Measurements from ENCODE around the gene CABLES1. TPM values are rescaled to one million over a fixed set of nuclear protein-coding genes. Genes with fewer than 3 reads are reported as not detected.
A peak's percentile ranks its signal among the peaks of the same experiment; 100 is the strongest.

CABLES1 gene
- polyA plus RNA-seq, 6 donors from 2014 or later: 0.10 to 0.63 (median 0.21) TPM; not detected in 2

GRCh38 chr18:23121133-23121532 is 14.2 kb upstream of the CABLES1 start:
- H3K4me3 Mint-ChIP-seq: no peak overlapping the region
- no peaks in the 10 kb centered on the region for H3K36me3 Mint-ChIP-seq
- H3K4me1 Mint-ChIP-seq: no peaks in the 10 kb centered on the region
- ATAC-seq (ENCODE audit: low read depth in 2 of 2): no peak
- no peak for DNase-seq
- no peak overlapping the region for H3K27ac Mint-ChIP-seq
- H3K27me3 Mint-ChIP-seq: peaks cover 0 to 14% (median 6%) of the 10 kb centered on the region in 3 donors
- no peaks in the 10 kb centered on the region for H3K9me3 Mint-ChIP-seq

- Mint-ChIP-seq H3K4me1 (no peaks in the 10 kb centered on the region), H3K4me3 (no peak overlapping the region), H3K27me3 (peaks cover 0 to 12% (median 6%) of the 10 kb centered on the region in 3 donors), H3K9me3 (no peaks in the 10 kb centered on the region), H3K36me3 (no peaks in the 10 kb centered on the region), H3K27ac (no peak overlapping the region)
- no peak for DNase-seq
- ATAC-seq (ENCODE audit: low read depth in 2 of 2): no peak
Observed at GRCh38 chr18:23122334-23123229, 12.7 kb upstream of the CABLES1 start.

- H3K27me3 Mint-ChIP-seq: peaks cover under 1 to 6% (median 6%) of the 10 kb centered on the region in 3 donors
- no peak overlapping the region for H3K4me3 Mint-ChIP-seq
- no peaks in the 10 kb centered on the region for H3K36me3 Mint-ChIP-seq
- ATAC-seq (ENCODE audit: low read depth in 2 of 2): no peak
- H3K27ac Mint-ChIP-seq: no peak overlapping the region
- no peak for DNase-seq
- H3K9me3 Mint-ChIP-seq: no peaks in the 10 kb centered on the region
- no peaks in the 10 kb centered on the region for H3K4me1 Mint-ChIP-seq
Observed at GRCh38 chr18:23126376-23127056, 8.8 kb upstream of the CABLES1 start.

DNA sequence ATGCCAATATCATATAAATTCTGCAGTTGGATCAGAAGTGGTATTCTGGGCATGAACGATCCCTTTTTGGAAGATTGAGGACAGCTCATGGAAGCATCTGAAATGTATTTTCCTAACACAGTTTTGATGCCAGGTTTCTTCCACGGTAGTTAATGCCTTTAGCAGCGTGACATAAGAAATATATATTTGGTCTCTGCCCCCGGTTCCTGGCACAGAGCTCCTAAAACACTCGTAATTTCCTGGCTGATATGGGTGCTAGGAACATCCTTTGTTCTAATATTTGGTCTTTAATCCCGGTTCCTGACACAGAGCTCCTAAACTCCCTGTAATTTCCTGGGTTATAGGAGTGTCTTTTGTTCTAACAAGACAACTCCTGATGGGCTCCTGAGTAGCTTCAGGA is 8.2 kb upstream of the CABLES1 start:
- no peak for ATAC-seq (ENCODE audit: low read depth in 2 of 2)
- Mint-ChIP-seq H3K4me1 (peaks cover 0 to 4% (median 4%) of the 10 kb centered on the region in 3 donors), H3K36me3 (no peaks in the 10 kb centered on the region), H3K9me3 (no peaks in the 10 kb centered on the region), H3K27me3 (peaks cover 6 to 10% (median 9%) of the 10 kb centered on the region in 3 donors), H3K27ac (no peak overlapping the region), H3K4me3 (no peak overlapping the region)
- no peak for DNase-seq

DNA sequence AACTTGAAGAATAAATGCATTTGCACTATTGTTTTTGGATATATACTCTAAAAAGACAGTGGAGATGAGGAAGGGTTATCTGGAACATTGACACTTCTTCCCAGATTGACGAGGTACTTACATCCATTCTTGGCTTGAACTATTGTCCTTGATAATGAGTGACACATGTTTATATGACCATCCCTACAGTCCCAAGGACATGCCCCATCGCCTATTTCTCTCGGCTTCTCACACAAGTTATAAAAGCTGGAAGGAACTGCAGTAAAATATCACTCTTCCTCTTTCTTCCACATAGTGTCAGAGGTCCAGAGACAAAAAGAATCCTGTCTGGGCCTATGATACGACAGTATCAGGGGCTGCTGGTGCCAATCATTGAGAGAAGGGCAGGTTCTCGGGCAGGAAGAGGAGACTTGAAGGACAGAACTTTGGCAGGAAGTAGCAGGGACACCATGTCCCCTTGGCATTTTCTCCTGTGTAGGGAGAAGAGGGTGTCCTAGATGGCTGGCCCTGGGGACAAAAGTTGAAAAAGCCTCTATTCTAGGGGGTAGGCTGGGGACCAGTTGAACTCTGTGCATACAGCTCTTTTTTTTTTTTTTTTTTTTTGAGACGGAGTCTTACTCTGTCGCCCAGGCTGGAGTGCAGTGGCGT is 5.8 kb upstream of the CABLES1 start:
- DNase-seq: no peak
- no peaks in the 10 kb centered on the region for H3K9me3 Mint-ChIP-seq
- no peak for ATAC-seq (ENCODE audit: low read depth in 2 of 2)
- H3K4me3 Mint-ChIP-seq: no peak overlapping the region
- H3K36me3 Mint-ChIP-seq: no peaks in the 10 kb centered on the region
- peaks cover 13 to 16% (median 14%) of the 10 kb centered on the region in 3 donors for H3K27me3 Mint-ChIP-seq
- no peak overlapping the region for H3K27ac Mint-ChIP-seq
- H3K4me1 Mint-ChIP-seq: peaks cover 7 to 13% (median 9%) of the 10 kb centered on the region in 3 donors

GRCh38 chr18:23131693-23132319 is 3.5 kb upstream of the CABLES1 start:
- DNase-seq: peak; percentile 67
- Mint-ChIP-seq H3K9me3 (no peaks in the 10 kb centered on the region), H3K4me3 (peak overlapping the region in 1 of 8 donors; percentile 18), H3K4me1 (peaks cover 15 to 21% (median 21%) of the 10 kb centered on the region in 3 donors), H3K27me3 (peaks cover 19 to 21% (median 19%) of the 10 kb centered on the region in 3 donors), H3K27ac (peak overlapping the region in 1 of 6 donors; percentile 37), H3K36me3 (no peaks in the 10 kb centered on the region)
- peak; percentile 39 to 42 for ATAC-seq (ENCODE audit: low read depth in 2 of 2)

- peaks cover 32 to 36% (median 34%) of the 10 kb centered on the region in 3 donors for H3K27me3 Mint-ChIP-seq
- peak overlapping the region in 5 of 6 donors; percentile 2 to 71 (median 42) for H3K27ac Mint-ChIP-seq
- H3K4me1 Mint-ChIP-seq: peaks cover 21 to 28% (median 26%) of the 10 kb centered on the region in 3 donors
- no peaks in the 10 kb centered on the region for H3K9me3 Mint-ChIP-seq
- ATAC-seq (ENCODE audit: low read depth in 2 of 2) (peak; percentile 57 to 67), DNase-seq (peak; percentile 56)
- H3K4me3 Mint-ChIP-seq: peak overlapping the region; percentile 72 to 93 (median 87)
- H3K36me3 Mint-ChIP-seq: no peaks in the 10 kb centered on the region
Observed at GRCh38 chr18:23133860-23134779, 1.2 kb upstream of the CABLES1 start.

- DNase-seq: peak; percentile 29
- H3K27me3 Mint-ChIP-seq: peaks cover 32 to 50% (median 35%) of the 10 kb centered on the region in 3 donors
- H3K36me3 Mint-ChIP-seq: no peaks in the 10 kb centered on the region
- H3K4me1 Mint-ChIP-seq: peaks cover 21 to 28% (median 26%) of the 10 kb centered on the region in 3 donors
- H3K9me3 Mint-ChIP-seq: no peaks in the 10 kb centered on the region
- peak overlapping the region in 1 of 6 donors; percentile 26 for H3K27ac Mint-ChIP-seq
- peak overlapping the region in 4 of 8 donors; percentile 62 to 87 (median 76) for H3K4me3 Mint-ChIP-seq
- ATAC-seq (ENCODE audit: low read depth in 2 of 2): peak; percentile 29 to 37
Observed at GRCh38 chr18:23135550-23136325, 453 bp downstream of the CABLES1 start.

DNA sequence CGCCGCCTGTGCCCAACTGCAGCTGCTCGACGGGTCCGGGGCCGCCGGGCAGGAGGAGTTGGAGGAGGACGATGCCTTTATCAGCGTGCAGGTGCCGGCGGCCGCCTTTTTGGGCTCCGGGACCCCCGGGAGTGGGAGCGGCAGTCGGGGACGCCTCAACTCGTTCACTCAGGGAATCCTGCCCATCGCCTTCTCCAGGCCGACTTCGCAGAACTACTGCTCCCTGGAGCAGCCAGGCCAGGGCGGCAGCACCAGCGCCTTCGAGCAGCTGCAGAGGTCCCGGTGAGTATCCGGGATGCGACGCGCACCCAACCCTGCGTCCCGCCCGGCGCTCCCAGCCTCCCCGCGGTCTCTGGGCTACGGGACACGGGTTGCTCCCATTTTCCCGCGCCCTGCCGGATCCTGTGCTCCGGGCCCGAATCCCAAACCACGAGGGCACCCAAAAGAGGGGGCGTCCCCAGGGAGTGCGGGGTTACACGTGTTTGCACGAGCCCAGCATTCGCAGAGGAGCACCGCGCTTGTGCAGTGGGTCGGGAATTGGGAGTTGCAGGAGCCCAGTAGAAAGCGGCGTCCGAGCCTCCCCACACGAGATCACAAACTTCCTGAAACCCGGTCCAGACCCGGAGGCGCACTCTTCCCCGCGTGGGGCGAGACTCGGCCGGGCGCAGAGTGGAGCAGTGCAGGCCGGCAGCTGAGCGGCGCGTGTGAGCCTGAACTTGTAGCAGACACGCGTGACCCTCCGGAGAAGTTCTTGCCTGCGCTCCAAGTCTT is 1.2 kb downstream of the CABLES1 start:
- peak; percentile 25 to 30 for ATAC-seq (ENCODE audit: low read depth in 2 of 2)
- Mint-ChIP-seq H3K4me3 (peak overlapping the region; percentile 57 to 90 (median 78)), H3K27me3 (peaks cover 32 to 56% (median 35%) of the 10 kb centered on the region in 3 donors), H3K27ac (peak overlapping the region in 3 of 6 donors; percentile 2 to 84 (median 39)), H3K36me3 (no peaks in the 10 kb centered on the region), H3K9me3 (no peaks in the 10 kb centered on the region), H3K4me1 (peaks cover 21 to 28% (median 26%) of the 10 kb centered on the region in 3 donors)
- peak; percentile 20 for DNase-seq

DNA sequence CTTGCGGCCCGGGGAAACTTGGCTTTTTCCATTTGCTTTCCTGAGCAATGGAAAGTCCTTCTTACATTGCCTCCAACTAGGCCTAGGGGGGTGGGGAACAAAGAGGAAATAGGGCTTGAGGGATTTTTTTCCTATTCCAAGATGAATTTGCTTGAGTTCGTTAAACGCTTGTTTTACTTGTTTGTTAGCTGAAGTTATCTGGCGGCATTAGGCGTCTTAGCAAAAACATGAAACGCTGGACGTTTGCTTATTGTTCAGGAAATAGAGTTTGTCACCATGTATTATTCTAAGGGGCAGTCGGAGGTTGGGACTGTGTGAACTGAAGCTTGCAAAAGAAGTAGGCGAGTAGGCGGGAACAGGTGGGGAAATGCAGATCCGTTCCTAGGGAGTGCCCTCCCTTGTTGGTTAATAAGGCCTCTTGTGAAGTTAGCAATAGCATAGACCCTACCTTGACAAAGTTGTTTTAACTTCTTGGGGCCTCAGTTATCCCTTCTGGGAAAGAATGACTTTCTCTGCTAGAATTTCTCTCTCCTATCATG is 1.9 kb downstream of the CABLES1 start:
- Mint-ChIP-seq H3K27me3 (peaks cover 26 to 54% (median 32%) of the 10 kb centered on the region in 3 donors), H3K4me1 (peaks cover 21 to 24% (median 23%) of the 10 kb centered on the region in 3 donors), H3K36me3 (no peaks in the 10 kb centered on the region), H3K4me3 (peak overlapping the region; percentile 57 to 90 (median 78)), H3K27ac (peak overlapping the region in 3 of 6 donors; percentile 2 to 84 (median 39)), H3K9me3 (no peaks in the 10 kb centered on the region)
- DNase-seq: no peak
- no peak for ATAC-seq (ENCODE audit: low read depth in 2 of 2)
